ENCODE measurements around the gene DUSP3.

Gene DUSP3

GRCh38 chr17:43723697-43724359 lies 54.9 kb downstream of the DUSP3 start:
- no peak for DNase-seq

- DNase-seq: no peak
Measured at GRCh38 chr17:43722870-43723665, 55.7 kb downstream of the DUSP3 start.

GRCh38 chr17:43722269-43722619 lies 56.5 kb downstream of the DUSP3 start:
- DNase-seq: no peak

GRCh38 chr17:43721537-43722268 lies 57.1 kb downstream of the DUSP3 start:
- DNase-seq: no peak

- no peak for DNase-seq
Measured at GRCh38 chr17:43720311-43721060, 58.3 kb downstream of the DUSP3 start.

- no peak for DNase-seq
Measured at GRCh38 chr17:43719578-43719977, 59.2 kb downstream of the DUSP3 start.

GRCh38 chr17:43718544-43718943 lies 60.2 kb downstream of the DUSP3 start:
- DNase-seq: no peak

GRCh38 chr17:43717913-43718312 lies 60.9 kb downstream of the DUSP3 start:
- DNase-seq: no peak

Data from DMS 273 treated with DMSO at 0.1 percent for 48 hours (cell line).